HG02938 (cell line): Measurements from ENCODE around the gene SRGAP2B.
"Not testable (repeated sequence)": the region's sequence is repeated elsewhere in the genome, so short reads cannot be mapped to it uniquely, and the experiment has no call there.

Experiments
- ATAC-seq: cut with Tn5 transposase; IDR thresholded peaks from one replicate; pipeline ENCODE4 v1.9.1; 2021; ENCODE audit warnings: mild to moderate bottlenecking, moderate library complexity; ENCODE audit not compliant: unreplicated experiment

The SRGAP2B gene

GRCh38 chr1:145095284-145096057, at the start of gene SRGAP2B, which contains the start of gene FAM72D:
TSS of gene SRGAP2B (minus strand) at chr1:145095328. CDS start at chr1:145092901, 2,427 bp downstream.
TSS of gene FAM72D (plus strand) at chr1:145095974. CDS start at chr1:145096848, 874 bp downstream.
- peak; percentile 87 for ATAC-seq

GRCh38 chr1:145144264-145144913, 49.3 kb upstream of the SRGAP2B start:
- ATAC-seq: not testable (repeated sequence)

- not testable (repeated sequence) for ATAC-seq
Observed at GRCh38 chr1:145140549-145140948, 45.4 kb upstream of the SRGAP2B start.

- ATAC-seq: not testable (repeated sequence)
Observed at GRCh38 chr1:145134476-145134875, 39.3 kb upstream of the SRGAP2B start.

- ATAC-seq: not testable (repeated sequence)
Observed at GRCh38 chr1:145128697-145129469, 33.8 kb upstream of the SRGAP2B start.

- ATAC-seq: not testable (repeated sequence)
Observed at GRCh38 chr1:145127144-145127543, 32.0 kb upstream of the SRGAP2B start.

GRCh38 chr1:145125112-145125511, 30.0 kb upstream of the SRGAP2B start:
- not testable (repeated sequence) for ATAC-seq

- not testable (repeated sequence) for ATAC-seq
Observed at GRCh38 chr1:145123992-145124641, 29.0 kb upstream of the SRGAP2B start.

- ATAC-seq: not testable (repeated sequence)
Observed at GRCh38 chr1:145123062-145123395, 27.9 kb upstream of the SRGAP2B start.

- ATAC-seq: not testable (repeated sequence)
Observed at GRCh38 chr1:145122344-145123061, 27.4 kb upstream of the SRGAP2B start.

GRCh38 chr1:145119842-145120241, 24.7 kb upstream of the SRGAP2B start:
- ATAC-seq: not testable (repeated sequence)

- not testable (repeated sequence) for ATAC-seq
Observed at GRCh38 chr1:145115587-145116493, 20.7 kb upstream of the SRGAP2B start.

GRCh38 chr1:145114560-145115057, 19.5 kb upstream of the SRGAP2B start:
- ATAC-seq: not testable (repeated sequence)

GRCh38 chr1:145112703-145113102, 17.6 kb upstream of the SRGAP2B start:
- ATAC-seq: not testable (repeated sequence)

- not testable (repeated sequence) for ATAC-seq
Observed at GRCh38 chr1:145111674-145112073, 16.5 kb upstream of the SRGAP2B start.

GRCh38 chr1:145103294-145103693, 8.2 kb upstream of the SRGAP2B start:
- ATAC-seq: not testable (repeated sequence)

GRCh38 chr1:145101725-145102124, 6.6 kb upstream of the SRGAP2B start:
- ATAC-seq: not testable (repeated sequence)

- ATAC-seq: peak; percentile 1
Observed at GRCh38 chr1:145094655-145095211, 395 bp downstream of the SRGAP2B start.
